ENCODE results near the gene FAM168A. TPM values are rescaled to one million over a fixed set of nuclear protein-coding genes. Genes with fewer than 3 reads are reported as not detected.

Gene FAM168A
- total RNA-seq, 1 donor from 2014 or later: 18.1 TPM

GRCh38 chr11:73555615-73556014 is 42.3 kb downstream of the FAM168A start:
- DNase-seq: no peak

- DNase-seq: no peak
Observed at GRCh38 chr11:73554671-73555320, 43.1 kb downstream of the FAM168A start.

- DNase-seq: no peak
Observed at GRCh38 chr11:73553266-73553665, 44.6 kb downstream of the FAM168A start.

- DNase-seq: no peak
Observed at GRCh38 chr11:73551677-73552076, 46.2 kb downstream of the FAM168A start.

GRCh38 chr11:73549376-73549775 is 48.5 kb downstream of the FAM168A start:
- DNase-seq: no peak

GRCh38 chr11:73547706-73548595 is 50.0 kb downstream of the FAM168A start:
- no peak for DNase-seq

- DNase-seq: no peak
Observed at GRCh38 chr11:73542175-73542574, 55.7 kb downstream of the FAM168A start.

GRCh38 chr11:73539506-73540084 is 58.3 kb downstream of the FAM168A start:
- no peak for DNase-seq

GRCh38 chr11:73538381-73538872 is 59.5 kb downstream of the FAM168A start:
- no peak for DNase-seq

GRCh38 chr11:73537969-73538368 is 59.9 kb downstream of the FAM168A start:
- DNase-seq: no peak

GRCh38 chr11:73536961-73537360 is 61.0 kb downstream of the FAM168A start:
- DNase-seq: no peak

GRCh38 chr11:73532310-73532709 is 65.6 kb downstream of the FAM168A start:
- no peak for DNase-seq

- DNase-seq: no peak
Observed at GRCh38 chr11:73531386-73531785, 66.5 kb downstream of the FAM168A start.

- no peak for DNase-seq
Observed at GRCh38 chr11:73530109-73530508, 67.8 kb downstream of the FAM168A start.

- no peak for DNase-seq
Observed at GRCh38 chr11:73529204-73529530, 68.7 kb downstream of the FAM168A start.

GRCh38 chr11:73528483-73529203 is 69.3 kb downstream of the FAM168A start:
- DNase-seq: no peak

- DNase-seq: no peak
Observed at GRCh38 chr11:73528013-73528412, 69.9 kb downstream of the FAM168A start.

GRCh38 chr11:73525611-73526010 is 72.3 kb downstream of the FAM168A start:
- DNase-seq: no peak

GRCh38 chr11:73524774-73525173 is 73.1 kb downstream of the FAM168A start:
- DNase-seq: no peak

GRCh38 chr11:73521621-73522020 is 76.3 kb downstream of the FAM168A start:
- no peak for DNase-seq

GRCh38 chr11:73520353-73521061 is 77.4 kb downstream of the FAM168A start:
- peak; percentile 18 for DNase-seq

GRCh38 chr11:73519266-73519665 is 78.6 kb downstream of the FAM168A start:
- no peak for DNase-seq
